Daoy (cell line): ENCODE data around the gene SLC25A12. TPM values are rescaled to one million over a fixed set of nuclear protein-coding genes. Genes with fewer than 3 reads are reported as not detected.

Source experiments
- total RNA-seq: library from RNA; depleted of rRNA; stranded (reverse); fragments of >200 nt; shearing (Covaris generic); gene quantifications from 2 replicates; pipeline ENCODE4 v1.2.3, GENCODE V29; 2014; rRNA removed

The SLC25A12 gene
- total RNA-seq, 1 experiment from 2014 or later: 23.8 TPM

Other genes starting within 250 kb of the SLC25A12 start
- gene DYNC1I2, start 206.8 kb downstream of the SLC25A12 start, total RNA-seq: 101 and 146 TPM in 2 replicates
- 91.9 and 121 TPM in 2 replicates for gene HAT1, start 28.2 kb upstream of the SLC25A12 start, total RNA-seq
- gene METAP1D, start 105.7 kb upstream of the SLC25A12 start, total RNA-seq: 6.9 and 16.5 TPM in 2 replicates
- 7.3 and 7.4 TPM in 2 replicates for gene DLX1, start 191.3 kb upstream of the SLC25A12 start, total RNA-seq
- gene DLX2, start 208.7 kb upstream of the SLC25A12 start, total RNA-seq: 0.51 and 2.2 TPM in 2 replicates